ENCODE data around the gene EP400.

DNA sequence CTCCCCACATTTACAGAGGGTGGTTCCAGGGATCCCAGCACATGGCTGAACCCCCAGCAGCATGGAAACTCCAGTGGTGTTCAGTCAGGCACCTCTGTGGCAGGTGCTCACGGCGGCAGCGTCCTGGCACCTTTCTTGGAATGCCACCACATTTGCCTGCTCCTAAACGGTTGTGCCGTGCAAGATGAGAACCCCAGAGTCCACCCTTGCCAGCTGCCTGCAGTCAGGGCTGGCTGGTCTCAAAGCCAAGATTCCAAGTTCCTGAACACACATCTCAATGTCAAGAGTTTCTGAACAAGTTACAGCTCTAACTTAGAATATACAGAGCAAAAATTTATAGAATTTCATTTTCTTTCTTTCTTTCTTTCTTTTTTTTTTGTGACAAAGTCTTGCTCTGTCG, 155.7 kb downstream of the EP400 start:
- TF ChIP-seq BHLHE40 (IDR thresholded peaks at IDR 0.05; ENCODE audit: low read depth, low read length) (no peak), MXI1 (IDR thresholded peaks at IDR 0.05; ENCODE audit: borderline replicate concordance, low read depth, low read length) (no peak), CTCF (conservative IDR thresholded peaks at IDR 0.05; ENCODE audit: low read depth, low read length) (no peak)
